GM12872 (cell line): Measurements from ENCODE around the gene KCNF1.
A peak's percentile ranks its signal among the peaks of the same experiment; 100 is the strongest.

Experiments
- CTCF ChIP-seq: IDR thresholded peaks from 3 replicates; pipeline ENCODE4 v1.5.1; 2011; ENCODE audit warnings: low read depth, mild to moderate bottlenecking, low read length, moderate library complexity; ENCODE audit not compliant: insufficient read depth

Gene KCNF1

GRCh38 chr2:10911291-10912075 is at the start of gene KCNF1:
TSS of gene KCNF1 (plus strand) at chr2:10911934. CDS start at chr2:10912427, 493 bp downstream.
- TF ChIP-seq CTCF, result no peak

- TF ChIP-seq CTCF, result no peak
These were observed 49.4 kb upstream of the KCNF1 start for GRCh38 chr2:10862330-10862729.

- TF ChIP-seq CTCF, result no peak
These were observed 48.7 kb upstream of the KCNF1 start for GRCh38 chr2:10863047-10863446.

- no peak for TF ChIP-seq CTCF
These were observed 47.9 kb upstream of the KCNF1 start for GRCh38 chr2:10863837-10864236.

GRCh38 chr2:10864251-10864650 is 47.5 kb upstream of the KCNF1 start:
- TF ChIP-seq CTCF, result no peak

GRCh38 chr2:10864861-10865636 is 46.7 kb upstream of the KCNF1 start:
- TF ChIP-seq CTCF, result peak; percentile 77

- TF ChIP-seq CTCF, result no peak
These were observed 45.9 kb upstream of the KCNF1 start for GRCh38 chr2:10865841-10866240.
